Inferior parietal cortex (tissue), 1 donor: Measurements from ENCODE around the gene BHMT.

Source experiments
- DNase-seq: peaks from one replicate; pipeline ENCODE4 v3.0.0-alpha.2; 2016; ENCODE audit errors: extremely low spot score

The BHMT gene

GRCh38 chr5:79111387-79111959 is at the start of gene BHMT:
Gene BHMT (plus strand): TSS chr5:79111809. CDS start chr5:79111886, 77 bp downstream.
- DNase-seq: no peak

- no peak for DNase-seq
Measured at GRCh38 chr5:79062436-79062835, 49.2 kb upstream of the BHMT start.

DNA sequence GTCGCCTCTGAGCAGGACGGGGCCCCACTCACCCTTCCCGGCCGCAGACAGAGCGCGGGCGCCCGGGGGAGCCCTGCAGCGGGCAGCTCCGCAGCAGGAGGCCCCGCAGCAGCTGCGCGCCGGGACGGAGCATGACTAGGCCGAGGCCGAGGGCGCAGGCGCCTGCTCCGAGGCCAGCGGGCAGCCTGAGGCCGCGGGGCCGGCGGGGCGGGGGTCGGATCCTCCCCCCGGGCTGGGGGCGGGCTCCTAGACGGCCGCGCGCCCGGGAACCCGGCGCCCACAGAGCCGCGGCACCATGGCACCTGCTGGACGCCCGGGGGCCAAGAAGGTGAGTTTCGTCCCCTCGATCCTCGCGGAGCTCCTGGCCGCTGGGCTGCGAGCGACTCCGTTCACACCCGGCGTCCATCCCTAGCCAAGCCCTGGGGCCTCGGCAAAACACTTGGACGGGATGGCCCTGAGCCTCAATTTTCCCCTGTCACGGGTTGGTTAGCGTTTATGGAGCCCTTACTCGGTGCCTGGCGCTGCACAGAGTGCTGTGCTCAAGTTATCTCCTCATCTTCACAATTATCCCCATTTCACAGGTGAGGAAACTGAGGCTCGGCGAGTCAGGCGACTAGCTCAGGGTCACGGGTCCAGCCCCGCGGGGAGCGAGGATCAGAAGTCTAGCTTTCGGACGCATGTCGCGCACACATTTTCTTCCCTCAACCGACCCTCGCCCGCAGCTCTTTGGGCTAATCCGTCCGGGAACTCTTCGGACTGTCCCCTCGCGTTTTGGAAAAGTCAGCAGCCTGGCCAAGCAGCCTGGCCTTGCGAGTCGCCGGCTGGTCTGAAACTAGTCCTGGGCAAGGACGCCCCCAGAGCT is 41.9 kb upstream of the BHMT start, which contains the start of the genes BHMT2 and DMGDH:
Gene BHMT2, plus strand, starts transcription at position 280 of the 862 bp plus-strand sequence. Its CDS starts 16 bp downstream, at position 296.
Gene DMGDH, minus strand, starts transcription at position 187 of the 862 bp plus-strand sequence. Its CDS starts 54 bp downstream, at position 133.
- no peak for DNase-seq

DNA sequence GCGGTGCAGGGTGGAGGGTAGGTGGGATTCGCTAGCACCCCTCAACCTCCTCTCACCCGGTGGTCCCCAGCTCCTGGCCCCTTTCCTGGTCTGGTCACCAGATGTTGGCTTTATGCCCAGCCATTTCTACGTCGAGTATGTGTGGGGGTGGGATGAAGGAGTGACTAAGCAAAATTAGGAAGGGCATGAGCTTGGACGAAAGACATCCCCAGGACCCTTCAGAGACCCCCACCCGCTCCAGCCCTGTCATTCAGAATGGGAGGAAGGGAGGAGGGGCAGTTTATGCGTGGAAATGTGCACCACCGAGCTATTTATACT is 41.3 kb upstream of the BHMT start:
- DNase-seq: no peak

DNA sequence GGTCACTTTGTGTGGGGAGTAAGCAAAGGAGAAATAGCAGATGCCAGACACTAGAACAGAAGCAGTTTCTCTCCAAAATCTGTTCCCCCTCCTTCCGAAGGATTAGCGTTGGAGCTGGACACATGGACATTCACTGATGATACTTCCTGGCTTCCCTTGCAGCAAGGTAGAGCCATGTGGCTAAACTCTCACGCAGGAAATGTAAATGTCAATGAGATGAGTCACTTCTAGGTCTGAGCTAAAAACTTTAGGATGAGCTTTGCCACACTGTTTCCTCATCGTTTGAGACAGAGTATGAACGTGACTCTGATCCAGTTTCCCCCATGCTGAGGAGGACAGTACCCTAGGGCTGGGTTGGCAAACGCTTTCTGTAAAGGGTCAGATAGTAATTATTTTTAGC is 37.0 kb upstream of the BHMT start:
- no peak for DNase-seq

DNA sequence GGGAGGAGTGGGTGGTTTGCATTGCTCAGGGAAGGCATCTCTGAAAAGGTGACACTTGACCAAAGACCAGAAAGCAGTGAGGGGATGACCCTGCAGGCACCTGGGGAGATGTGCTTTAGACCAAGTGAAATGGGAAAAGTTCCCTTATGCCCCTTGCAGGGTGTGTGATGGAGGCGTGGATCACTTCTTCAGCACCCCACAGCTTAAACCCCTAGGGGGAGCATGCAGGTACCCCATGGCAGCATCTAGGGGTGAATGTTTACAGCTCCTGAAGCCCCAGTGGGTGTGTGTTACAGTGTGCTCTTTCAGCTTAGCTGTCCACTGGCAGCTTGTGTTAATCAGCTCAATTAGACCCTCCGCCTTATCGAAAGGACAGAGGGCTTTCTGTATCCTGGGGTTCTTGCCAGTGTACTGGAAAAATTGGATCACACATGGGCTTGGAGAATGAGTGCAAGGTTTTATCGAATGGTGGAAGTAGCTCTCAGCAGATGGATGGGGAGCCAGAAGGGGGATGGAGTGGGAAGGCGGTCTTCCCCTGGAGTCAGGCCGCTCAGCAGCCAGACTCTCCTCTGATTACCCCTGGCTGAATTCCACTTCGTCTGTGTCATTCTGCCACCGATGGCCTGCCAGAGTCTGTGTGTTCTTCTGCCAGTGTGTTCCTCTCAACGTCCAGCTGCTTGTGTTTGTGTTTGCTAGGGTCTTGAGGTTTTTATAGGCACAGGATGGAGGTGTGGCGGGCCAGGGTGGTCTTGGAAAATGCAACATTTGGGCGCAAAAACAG is 35.8 kb upstream of the BHMT start:
- DNase-seq: no peak

DNA sequence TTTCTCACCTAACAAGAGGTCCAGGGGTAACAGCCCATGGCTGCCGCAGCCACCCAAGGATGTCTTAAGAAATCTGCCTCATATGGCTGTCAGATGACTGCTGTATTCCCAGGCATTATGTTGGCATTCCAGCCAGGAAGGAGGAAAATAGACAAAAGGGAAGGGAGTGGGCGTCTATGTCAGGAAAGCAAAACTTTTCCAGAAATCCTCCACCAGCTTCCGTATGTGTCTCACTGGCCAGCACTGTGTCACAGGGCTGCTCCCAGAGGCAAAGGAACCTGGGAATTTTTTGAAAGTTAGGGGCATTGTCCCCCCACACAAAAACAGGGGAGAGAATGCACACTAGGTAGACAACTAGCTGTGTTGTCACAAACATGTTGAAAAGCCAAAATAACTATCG is 34.8 kb upstream of the BHMT start:
- no peak for DNase-seq

DNA sequence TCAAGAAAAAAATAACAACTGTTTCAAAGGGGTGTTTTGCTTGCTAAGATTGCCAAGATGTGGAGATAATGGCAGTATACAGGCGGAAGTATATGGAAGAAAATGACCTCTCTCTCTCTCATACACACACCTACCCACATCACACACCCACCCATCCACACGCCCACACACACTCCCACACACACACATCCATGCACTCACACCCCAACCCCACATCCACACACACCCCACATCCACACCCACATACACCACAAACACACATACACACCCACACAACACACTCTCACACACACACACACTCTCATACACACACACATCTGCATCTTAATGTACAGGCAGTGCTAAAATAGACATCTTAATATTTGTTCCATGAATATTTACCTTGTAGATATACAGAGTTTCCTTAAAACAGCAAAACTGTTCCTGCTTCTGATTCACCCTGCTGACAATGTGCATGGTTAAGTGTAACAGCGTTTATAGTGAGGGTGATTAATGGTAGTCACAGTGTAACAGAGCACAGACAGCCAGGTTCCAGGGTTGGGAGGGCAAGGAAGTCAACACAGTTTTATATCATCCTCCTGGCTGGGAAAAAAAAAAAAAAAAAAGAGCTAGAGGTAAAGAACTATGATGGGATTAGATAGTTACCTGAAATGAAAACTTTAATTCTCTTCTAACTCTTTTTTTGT is 33.8 kb upstream of the BHMT start:
- no peak for DNase-seq

GRCh38 chr5:79080804-79081203 is 30.8 kb upstream of the BHMT start:
- no peak for DNase-seq

DNA sequence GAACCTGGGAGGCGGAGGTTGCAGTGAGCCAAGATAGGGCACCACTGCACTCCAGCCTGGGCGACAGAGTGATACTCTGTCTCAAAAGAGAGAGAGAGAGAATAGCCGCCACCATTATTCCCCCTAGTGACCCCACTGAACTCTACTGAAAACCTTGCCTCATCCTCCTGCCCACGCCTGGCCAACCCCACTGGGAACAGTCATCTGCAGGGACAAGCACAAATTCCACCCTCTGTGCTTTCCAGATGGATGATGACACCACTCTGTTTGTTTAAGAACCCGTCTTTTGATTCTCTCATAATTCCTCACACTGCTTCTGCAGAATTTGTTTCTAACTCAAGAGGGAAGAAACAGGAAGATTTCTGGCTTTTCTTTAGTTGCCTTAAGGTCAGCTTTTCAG is 29.8 kb upstream of the BHMT start:
- DNase-seq: no peak

DNA sequence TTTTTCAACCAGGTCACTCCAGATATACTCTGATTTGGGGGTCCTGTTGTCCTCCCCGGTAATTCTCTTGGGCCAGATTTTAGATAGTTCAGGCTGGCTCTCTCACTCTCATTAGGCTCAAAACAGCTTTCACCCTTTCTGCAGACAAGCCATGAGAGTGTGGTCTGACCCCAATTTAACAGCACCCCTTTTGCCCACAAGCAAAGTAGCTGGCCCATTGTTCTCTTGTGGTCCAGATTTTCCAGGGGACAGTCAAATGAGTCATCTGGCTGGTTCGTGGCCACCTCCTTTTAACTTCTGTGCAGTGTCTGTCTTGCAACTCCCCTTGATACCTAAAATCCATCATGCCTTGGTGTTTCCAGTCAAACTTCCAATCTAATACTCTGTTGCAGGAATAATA is 25.5 kb upstream of the BHMT start:
- no peak for DNase-seq

- no peak for DNase-seq
Measured at GRCh38 chr5:79088507-79088906, 23.1 kb upstream of the BHMT start.

- DNase-seq: no peak
Measured at GRCh38 chr5:79091064-79091463, 20.5 kb upstream of the BHMT start.

- no peak for DNase-seq
Measured at GRCh38 chr5:79093762-79094161, 17.8 kb upstream of the BHMT start.

GRCh38 chr5:79105868-79106267 is 5.7 kb upstream of the BHMT start:
- no peak for DNase-seq

GRCh38 chr5:79107020-79107796 is 4.4 kb upstream of the BHMT start:
- DNase-seq: no peak

DNA sequence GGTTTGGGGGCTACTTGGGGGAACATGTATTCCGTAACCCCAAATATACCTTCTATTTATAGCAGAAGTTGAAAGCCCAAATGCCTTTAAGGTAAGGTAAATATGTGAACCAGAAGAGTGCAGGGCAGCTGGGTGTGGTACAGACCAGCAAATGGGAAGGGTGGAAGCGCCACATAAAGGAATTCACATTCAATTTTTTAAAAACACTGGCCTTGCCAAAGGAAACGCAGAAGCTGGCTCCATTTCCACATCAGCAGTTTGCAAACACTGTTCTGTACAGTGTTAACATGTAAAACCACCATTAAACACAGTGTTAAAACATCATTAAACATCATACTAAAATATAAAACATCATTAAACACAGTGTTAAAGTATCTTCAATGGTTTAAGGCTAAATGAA is 3.5 kb upstream of the BHMT start:
- DNase-seq: no peak

- no peak for DNase-seq
Measured at GRCh38 chr5:79108792-79109191, 2.8 kb upstream of the BHMT start.

GRCh38 chr5:79109527-79110492 is 1.8 kb upstream of the BHMT start:
- DNase-seq: no peak
